ENCODE results near the gene SPATA18. TPM values are rescaled to one million over a fixed set of nuclear protein-coding genes. Genes with fewer than 3 reads are reported as not detected.

The SPATA18 gene
- total and polyA plus RNA-seq, 2 experiments from 2014 or later: 2.7 to 7.8 TPM

DNA sequence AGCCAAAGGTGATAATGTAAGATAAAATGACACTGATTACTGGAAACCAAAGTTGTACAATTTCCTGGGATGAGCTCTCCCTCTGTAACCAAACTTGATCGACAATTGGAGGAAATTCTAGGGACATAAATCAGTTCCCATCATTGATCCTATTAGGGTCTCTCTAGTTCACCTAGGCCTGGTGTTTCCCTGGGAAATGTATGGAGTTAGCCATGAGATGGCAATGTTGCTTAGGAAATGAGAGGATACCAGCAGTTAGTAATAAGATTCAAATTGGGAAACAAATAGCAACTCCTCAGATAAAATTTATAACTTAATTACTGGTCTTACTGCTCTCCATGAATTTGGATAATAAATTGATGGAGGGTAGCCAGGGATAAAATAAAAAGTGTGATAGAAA is 52.2 kb downstream of the SPATA18 start:
- H3K9me2 ChIP-seq (replicated peaks; ENCODE audit: insufficient read depth): no peaks in the 10 kb centered on the region
- no peak overlapping the region for H3K4me3 ChIP-seq
- peak; percentile 23 for DNase-seq (ENCODE audit: low spot score)
- H3K27me3 ChIP-seq: no peaks in the 10 kb centered on the region
- no peaks in the 10 kb centered on the region for H4K20me1 ChIP-seq (ENCODE audit: insufficient read depth, poor library complexity, severe bottlenecking)
- H3K36me3 ChIP-seq (replicated peaks; ENCODE audit: insufficient read depth, low read depth): no peaks in the 10 kb centered on the region
- H3K9me3 ChIP-seq (ENCODE audit: low read depth): no peaks in the 10 kb centered on the region
- 62% methylated on average over 1 of the region's 1 CpG for WGBS (ENCODE audit: low lambda C conversion rate, missing lambda C conversion rate)
- no peaks in the 10 kb centered on the region for H3K79me2 ChIP-seq
- H2AFZ ChIP-seq: no peak overlapping the region
- H3K4me1 ChIP-seq (ENCODE audit: insufficient read depth): no peaks in the 10 kb centered on the region
- no peak overlapping the region for H3K27ac ChIP-seq
- TF ChIP-seq EZH2phosphoT487 (IDR thresholded peaks at IDR 0.05; ENCODE audit: low read depth, severe bottlenecking, unreplicated experiment): no peak
- peak; percentile 53 for TF ChIP-seq CTCF (IDR thresholded peaks at IDR 0.05; ENCODE audit: poor library complexity)
- no peak overlapping the region for H3K4me2 ChIP-seq

- H3K4me1 ChIP-seq (ENCODE audit: insufficient read depth): no peaks in the 10 kb centered on the region
- H3K27me3 ChIP-seq: no peaks in the 10 kb centered on the region
- no peak overlapping the region for H3K27ac ChIP-seq
- H3K9me3 ChIP-seq (ENCODE audit: low read depth): no peaks in the 10 kb centered on the region
- no peak for DNase-seq (ENCODE audit: low spot score)
- 93% methylated on average over 5 of the region's 5 CpGs for WGBS (ENCODE audit: low lambda C conversion rate, missing lambda C conversion rate)
- no peak for TF ChIP-seq EZH2phosphoT487 (IDR thresholded peaks at IDR 0.05; ENCODE audit: low read depth, severe bottlenecking, unreplicated experiment)
- H3K4me2 ChIP-seq: no peak overlapping the region
- no peak overlapping the region for H2AFZ ChIP-seq
- no peaks in the 10 kb centered on the region for H3K79me2 ChIP-seq
- no peak overlapping the region for H3K4me3 ChIP-seq
- no peaks in the 10 kb centered on the region for H4K20me1 ChIP-seq (ENCODE audit: insufficient read depth, poor library complexity, severe bottlenecking)
- no peaks in the 10 kb centered on the region for H3K9me2 ChIP-seq (replicated peaks; ENCODE audit: insufficient read depth)
- no peaks in the 10 kb centered on the region for H3K36me3 ChIP-seq (replicated peaks; ENCODE audit: insufficient read depth, low read depth)
These were observed 54.2 kb downstream of the SPATA18 start for GRCh38 chr4:52105276-52105675.

DNA sequence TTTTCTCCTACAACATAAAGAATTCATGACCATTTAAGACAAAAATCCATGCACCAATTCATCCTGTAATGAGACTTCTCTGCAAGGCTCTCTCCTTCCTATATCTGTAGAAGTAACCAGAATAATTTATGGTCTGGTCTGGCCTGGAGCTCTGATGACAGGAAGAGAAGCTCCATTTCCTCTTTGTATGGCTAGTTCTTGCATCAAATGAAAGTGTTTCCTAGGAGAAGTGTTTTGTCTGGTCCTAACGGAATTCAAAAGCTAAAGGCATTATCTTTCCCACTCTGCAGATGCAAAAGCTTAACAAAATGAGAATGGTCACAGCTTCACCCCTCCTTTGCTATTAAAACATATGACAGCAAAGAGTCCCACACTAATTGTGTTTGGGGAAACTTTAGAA is 55.1 kb downstream of the SPATA18 start:
- Histone ChIP-seq H3K4me1 (ENCODE audit: insufficient read depth) (no peaks in the 10 kb centered on the region), H3K27me3 (no peaks in the 10 kb centered on the region), H3K9me3 (ENCODE audit: low read depth) (no peaks in the 10 kb centered on the region), H3K79me2 (no peaks in the 10 kb centered on the region), H3K27ac (peak overlapping the region; percentile 56), H3K36me3 (replicated peaks; ENCODE audit: insufficient read depth, low read depth) (no peaks in the 10 kb centered on the region), H3K4me2 (no peak overlapping the region), H4K20me1 (ENCODE audit: insufficient read depth, poor library complexity, severe bottlenecking) (no peaks in the 10 kb centered on the region), H2AFZ (no peak overlapping the region), H3K4me3 (no peak overlapping the region), H3K9me2 (replicated peaks; ENCODE audit: insufficient read depth) (no peaks in the 10 kb centered on the region)
- DNase-seq (ENCODE audit: low spot score): no peak
- TF ChIP-seq EZH2 (IDR thresholded peaks at IDR 0.05; ENCODE audit: borderline replicate concordance) (no peak), CTCF (IDR thresholded peaks at IDR 0.05; ENCODE audit: poor library complexity) (no peak), EZH2phosphoT487 (IDR thresholded peaks at IDR 0.05; ENCODE audit: low read depth, severe bottlenecking, unreplicated experiment) (no peak)
- WGBS (ENCODE audit: low lambda C conversion rate, missing lambda C conversion rate): 36% methylated on average over 1 of the region's 1 CpG

DNA sequence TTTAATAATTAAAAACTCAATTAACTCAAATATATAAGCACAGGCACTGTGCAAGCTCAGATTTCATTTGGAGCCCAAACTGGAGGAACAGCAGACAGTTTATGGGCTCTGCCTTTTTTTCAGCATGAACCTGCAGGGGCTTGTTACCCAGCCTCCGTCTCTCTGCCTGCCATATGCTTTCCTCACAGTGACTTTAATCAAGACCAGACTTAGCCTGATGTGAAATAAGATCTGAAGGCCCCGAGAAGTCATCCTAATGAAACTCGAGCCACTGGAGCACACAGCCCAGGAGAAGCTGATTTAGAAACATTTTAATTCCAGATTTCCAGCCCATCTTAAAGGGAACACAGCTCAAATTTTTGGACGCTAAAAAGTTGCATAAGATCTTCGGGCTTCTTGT is 55.6 kb downstream of the SPATA18 start:
- no peaks in the 10 kb centered on the region for H3K27me3 ChIP-seq
- peak; percentile 35 for DNase-seq (ENCODE audit: low spot score)
- no peak overlapping the region for H3K4me3 ChIP-seq
- no peak overlapping the region for H2AFZ ChIP-seq
- 49% methylated on average over 5 of the region's 5 CpGs for WGBS (ENCODE audit: low lambda C conversion rate, missing lambda C conversion rate)
- no peaks in the 10 kb centered on the region for H4K20me1 ChIP-seq (ENCODE audit: insufficient read depth, poor library complexity, severe bottlenecking)
- peak overlapping the region; percentile 56 for H3K27ac ChIP-seq
- H3K4me2 ChIP-seq: no peak overlapping the region
- no peaks in the 10 kb centered on the region for H3K9me2 ChIP-seq (replicated peaks; ENCODE audit: insufficient read depth)
- no peaks in the 10 kb centered on the region for H3K4me1 ChIP-seq (ENCODE audit: insufficient read depth)
- no peaks in the 10 kb centered on the region for H3K9me3 ChIP-seq (ENCODE audit: low read depth)
- no peaks in the 10 kb centered on the region for H3K79me2 ChIP-seq
- no peaks in the 10 kb centered on the region for H3K36me3 ChIP-seq (replicated peaks; ENCODE audit: insufficient read depth, low read depth)
- no peak for TF ChIP-seq EZH2phosphoT487 (IDR thresholded peaks at IDR 0.05; ENCODE audit: low read depth, severe bottlenecking, unreplicated experiment)
- TF ChIP-seq EZH2 (IDR thresholded peaks at IDR 0.05; ENCODE audit: borderline replicate concordance): no peak
- TF ChIP-seq CTCF (IDR thresholded peaks at IDR 0.05; ENCODE audit: poor library complexity): no peak
